Stimulated activated CD4-positive, alpha-beta T cell treated with anti-CD3 and anti-CD28 coated beads, Interleukin-4, amount 100 ng/mL, for 24 hours (primary cell): Measurements from ENCODE around the gene SCAI.
"Not testable (repeated sequence)": the region's sequence is repeated elsewhere in the genome, so short reads cannot be mapped to it uniquely, and the experiment has no call there.

Experiments
- DNase-seq: peaks from one replicate; pipeline ENCODE4 v3.0.0-alpha.2; 2020

Gene SCAI

DNA sequence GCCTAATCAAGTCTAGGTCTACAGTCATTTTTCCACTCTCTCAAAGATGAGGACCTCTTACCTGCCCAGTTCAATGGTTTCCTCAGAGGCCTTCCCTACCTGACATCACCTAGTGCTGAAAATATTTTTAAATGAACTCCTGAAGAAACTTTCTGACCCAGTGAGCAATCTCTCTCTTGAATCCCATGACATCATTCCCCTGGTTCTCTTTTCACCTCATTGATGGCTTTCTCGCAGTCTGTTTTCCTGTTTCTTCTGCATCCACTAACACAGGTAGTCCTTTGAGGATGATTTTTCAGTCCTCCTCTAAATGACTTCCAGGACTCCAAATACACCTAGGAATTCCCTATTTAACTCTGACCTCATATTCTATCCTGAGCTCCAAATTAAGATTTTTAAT, 40.3 kb downstream of the SCAI start:
- no peak for DNase-seq

DNA sequence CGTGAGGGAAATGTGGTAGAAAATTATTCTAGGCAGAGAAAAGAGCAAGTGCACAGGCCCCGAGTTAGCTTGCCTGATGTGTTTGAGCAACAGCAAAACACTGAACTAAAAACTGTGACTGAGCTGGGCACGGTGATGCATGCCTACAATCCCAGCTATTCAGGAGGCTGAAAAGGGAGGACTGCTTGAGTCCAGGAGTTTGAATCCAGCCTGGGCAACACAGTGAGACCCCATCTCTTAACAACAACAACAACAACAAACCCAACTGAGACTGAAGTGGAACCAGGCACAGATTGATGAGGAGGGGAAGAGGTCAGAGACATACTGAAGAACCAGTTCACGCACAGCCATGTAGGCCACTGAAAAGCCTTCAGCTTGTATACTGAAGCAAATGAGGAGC, 42.5 kb downstream of the SCAI start:
- no peak for DNase-seq

DNA sequence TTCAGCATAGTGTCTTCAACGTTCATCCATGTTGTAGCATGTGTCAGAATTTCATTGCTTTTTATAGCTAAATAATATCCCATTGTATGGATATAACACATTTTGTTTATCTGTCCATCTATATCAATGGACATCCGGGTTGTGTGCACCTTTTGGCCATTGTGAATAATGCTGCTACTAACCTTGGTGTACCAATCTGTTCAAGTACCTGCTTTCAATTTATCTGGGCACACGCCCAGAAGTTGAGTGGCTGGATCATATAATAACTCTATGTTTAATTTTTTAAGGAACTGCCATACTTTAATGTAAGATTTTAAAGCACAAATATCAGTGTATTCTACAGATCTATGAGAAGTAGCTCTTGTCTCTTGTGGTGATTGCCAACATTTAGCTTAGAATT, 43.5 kb downstream of the SCAI start:
- no peak for DNase-seq

DNA sequence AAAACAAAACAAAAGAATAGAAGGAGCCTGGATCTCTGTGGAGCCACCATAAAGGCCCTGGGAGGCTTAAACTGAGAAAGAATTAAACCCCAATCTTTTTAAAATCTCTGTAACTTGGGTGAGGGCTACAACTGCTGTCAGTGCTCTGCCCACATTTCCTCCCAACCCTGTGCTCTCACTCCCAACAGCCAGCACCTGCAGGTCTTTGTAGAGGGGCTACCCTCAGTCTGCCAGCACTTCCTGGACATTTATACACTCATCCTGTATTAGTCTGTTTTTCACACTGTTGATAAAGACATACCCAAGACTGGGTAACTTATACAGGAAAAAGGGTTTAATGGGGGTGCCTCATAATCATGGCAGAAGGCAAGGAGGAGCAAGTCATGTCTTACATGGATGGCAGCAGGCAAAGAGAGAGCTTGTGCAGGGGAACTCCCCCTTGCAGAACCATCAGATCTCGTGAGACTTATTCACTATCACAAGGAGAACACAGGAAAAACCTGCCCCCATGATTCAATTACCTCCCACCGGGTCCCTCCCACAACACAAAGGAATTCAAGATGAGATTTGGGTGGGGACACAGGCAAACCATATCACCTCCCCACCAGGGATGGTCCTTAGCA, 47.4 kb downstream of the SCAI start:
- DNase-seq = no peak

DNA sequence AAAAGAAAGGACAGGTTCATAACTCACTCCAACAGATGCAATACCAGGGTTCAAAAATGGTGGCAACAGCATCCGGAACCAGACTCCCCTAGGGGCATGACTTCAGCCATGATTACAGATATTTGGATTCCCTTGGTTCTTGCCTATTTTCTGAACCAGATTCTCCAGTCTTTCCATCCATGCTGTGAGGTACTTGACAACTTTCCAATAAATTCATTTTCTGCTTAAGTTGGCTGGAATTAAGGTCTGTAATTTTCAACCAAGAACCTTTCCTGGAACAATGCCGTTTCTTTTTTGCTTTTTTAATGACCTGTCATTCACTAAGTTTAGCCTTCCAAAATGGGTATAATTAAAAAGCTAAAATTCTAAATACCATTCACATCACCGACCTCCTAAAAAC, 52.2 kb downstream of the SCAI start:
- no peak for DNase-seq

DNA sequence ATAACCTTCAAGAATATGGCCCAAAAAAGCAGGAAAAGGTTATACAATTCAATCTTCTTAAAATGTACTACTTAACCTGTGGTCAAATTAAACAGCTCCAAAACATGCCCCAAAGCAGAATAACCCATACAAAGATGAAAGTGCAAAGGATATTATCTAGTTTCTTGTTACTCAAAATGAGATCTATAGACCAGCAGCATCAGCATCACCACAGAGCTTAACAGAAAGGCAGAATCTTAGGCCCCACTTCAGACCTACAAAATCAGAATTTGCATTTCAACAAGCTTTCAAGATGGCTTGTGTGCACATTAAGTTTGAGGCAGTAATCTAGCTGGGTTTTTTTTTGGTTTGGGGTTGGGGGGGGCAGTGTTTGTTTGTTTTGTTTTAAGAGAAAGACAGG, 54.0 kb downstream of the SCAI start:
- DNase-seq = no peak

DNA sequence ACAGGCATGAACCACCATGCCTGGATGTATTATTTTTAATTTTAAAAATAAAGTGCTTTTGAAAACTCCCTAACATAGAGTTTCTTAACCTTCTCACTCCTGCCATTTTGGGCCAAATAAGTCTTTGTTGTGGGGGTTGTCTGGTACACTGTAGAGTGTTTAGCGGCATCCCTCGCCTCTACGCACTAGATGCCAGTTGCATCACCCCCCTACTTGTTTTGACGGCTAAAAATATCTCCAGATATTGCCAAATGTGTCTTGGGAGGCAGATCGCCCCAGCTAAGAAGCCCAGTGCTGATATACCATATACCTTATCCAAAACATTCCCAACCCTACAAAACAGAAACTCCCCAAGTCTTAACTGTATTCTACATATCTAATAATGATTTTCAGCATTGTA, 54.6 kb downstream of the SCAI start:
- no peak for DNase-seq

DNA sequence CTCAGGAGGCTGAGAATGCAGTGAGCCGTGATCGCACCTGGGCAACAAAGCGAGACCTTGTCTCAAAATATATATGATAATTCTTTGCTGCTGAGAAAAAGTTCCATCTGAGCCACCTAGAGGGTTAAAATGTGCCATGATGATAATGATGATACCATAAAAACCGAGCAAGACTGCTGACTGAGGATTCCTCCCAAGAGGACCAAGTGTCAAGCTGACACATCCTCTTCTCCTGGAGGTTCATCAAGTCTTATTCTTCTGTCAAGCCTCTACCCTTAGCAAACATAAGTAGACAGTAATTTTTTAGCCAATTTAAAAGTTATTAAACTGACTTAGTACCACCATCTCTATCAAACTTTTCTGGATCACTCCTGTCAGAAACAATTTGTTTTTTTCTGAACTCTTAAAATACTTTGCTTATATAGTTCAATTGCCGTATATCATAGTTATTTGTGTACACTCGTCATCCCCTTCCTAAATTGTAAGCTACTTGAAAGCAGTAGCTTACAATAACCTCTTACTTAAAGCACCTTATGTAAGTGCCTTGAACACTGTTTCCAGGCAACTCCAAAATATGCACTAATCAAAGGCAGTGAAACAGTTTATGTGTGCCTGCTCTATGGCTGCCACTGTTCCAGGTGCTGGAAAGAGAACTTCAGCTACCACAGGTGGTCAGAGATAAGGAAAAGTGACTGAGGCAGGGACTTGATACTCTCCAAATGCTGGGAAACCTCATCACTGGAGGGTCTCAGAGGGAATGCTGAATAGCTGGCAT, 57.4 kb downstream of the SCAI start:
- DNase-seq = no peak

DNA sequence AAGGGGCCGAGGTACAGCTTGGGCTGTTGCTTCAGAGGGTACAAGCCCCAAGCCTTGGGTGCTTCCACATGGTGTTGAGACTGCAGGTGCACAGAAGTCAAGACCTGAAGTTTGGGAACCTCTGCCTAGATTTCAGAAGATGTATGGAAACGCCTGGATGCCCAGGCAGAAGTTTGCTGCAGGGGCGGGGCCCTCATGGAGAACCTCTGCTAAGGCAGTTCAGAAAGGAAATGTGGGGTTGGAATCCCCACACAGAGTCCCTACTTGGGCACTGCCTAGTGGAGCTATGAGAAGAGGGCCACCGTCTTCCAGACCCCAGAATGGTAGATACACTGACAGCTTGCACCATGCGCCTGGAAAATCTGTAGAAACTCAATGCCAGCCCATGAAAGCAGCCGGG, 61.1 kb downstream of the SCAI start:
- DNase-seq = not testable (repeated sequence)

DNA sequence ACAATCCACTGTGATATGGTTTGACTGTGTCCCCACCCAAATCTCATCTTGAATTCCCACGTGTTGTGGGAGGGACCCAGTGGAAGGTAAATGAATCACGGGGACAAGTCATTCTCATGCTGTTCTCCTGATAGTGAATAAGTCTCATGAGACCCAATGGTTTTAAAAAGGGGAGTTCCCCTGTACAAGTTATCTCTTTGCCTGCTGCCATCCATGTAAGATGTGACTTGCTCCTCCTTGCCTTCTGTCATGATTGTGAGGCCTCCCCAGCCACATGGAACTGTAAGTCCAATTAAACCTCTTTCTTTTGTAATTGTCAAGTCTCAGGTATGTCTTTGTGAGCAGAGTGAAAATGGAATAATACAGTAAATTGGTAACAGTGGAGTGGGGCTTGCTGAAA, 62.5 kb downstream of the SCAI start:
- DNase-seq = not testable (repeated sequence)

DNA sequence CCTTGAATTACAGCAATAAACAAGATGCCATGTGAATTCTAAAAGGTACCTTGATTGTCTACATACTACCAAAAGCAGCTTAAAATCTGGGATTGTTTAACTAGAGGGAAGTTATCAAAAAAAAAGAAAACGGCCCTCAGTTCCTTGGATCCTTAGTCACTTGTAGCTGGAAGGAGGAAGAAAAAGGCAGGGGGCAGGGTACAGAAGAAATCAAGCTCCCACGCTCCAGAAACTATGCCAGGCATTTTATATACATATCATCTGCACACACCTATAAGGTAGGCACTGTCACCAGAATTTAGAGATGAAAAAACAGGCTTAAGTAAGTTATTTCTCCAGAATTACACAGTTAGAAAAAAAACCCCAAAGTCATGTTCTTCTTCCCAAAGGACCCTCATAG, 63.4 kb downstream of the SCAI start:
- DNase-seq = no peak

DNA sequence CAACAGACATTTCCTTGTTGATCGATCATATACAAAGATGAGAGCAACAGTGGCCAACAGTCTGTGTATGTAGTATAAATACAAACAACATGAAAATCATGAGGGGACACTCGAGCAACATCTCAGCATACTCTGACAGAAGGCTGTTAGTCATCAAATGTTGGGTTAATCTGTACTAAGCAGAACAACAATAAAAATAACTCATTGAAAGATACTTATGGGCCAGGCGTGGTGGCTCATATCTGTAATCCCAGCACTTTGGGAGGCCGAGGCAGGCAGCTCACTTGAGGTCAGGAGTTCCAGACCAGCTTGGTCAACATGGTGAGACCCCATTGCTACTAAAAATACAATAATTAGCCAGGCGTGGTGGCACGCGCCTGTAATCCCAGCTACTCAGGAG, 67.3 kb downstream of the SCAI start:
- DNase-seq = no peak

DNA sequence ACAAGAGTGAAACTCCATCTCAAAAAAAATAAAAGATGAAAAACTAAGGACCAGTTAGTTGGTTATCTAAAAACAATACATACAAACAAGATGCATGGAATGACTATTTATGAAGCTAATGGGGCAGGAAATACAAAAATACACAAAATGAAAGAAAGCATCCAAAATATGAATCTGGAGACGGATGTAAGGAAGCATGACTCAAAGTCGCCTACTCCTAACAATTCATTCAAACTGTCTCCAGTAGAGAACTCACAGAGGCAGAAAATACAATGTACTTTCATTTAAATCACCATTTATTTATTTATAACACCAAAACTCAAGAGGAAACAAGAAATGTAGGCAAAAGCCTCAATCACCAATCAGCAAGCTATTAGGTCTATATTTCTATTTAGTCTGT, 68.4 kb downstream of the SCAI start:
- no peak for DNase-seq

DNA sequence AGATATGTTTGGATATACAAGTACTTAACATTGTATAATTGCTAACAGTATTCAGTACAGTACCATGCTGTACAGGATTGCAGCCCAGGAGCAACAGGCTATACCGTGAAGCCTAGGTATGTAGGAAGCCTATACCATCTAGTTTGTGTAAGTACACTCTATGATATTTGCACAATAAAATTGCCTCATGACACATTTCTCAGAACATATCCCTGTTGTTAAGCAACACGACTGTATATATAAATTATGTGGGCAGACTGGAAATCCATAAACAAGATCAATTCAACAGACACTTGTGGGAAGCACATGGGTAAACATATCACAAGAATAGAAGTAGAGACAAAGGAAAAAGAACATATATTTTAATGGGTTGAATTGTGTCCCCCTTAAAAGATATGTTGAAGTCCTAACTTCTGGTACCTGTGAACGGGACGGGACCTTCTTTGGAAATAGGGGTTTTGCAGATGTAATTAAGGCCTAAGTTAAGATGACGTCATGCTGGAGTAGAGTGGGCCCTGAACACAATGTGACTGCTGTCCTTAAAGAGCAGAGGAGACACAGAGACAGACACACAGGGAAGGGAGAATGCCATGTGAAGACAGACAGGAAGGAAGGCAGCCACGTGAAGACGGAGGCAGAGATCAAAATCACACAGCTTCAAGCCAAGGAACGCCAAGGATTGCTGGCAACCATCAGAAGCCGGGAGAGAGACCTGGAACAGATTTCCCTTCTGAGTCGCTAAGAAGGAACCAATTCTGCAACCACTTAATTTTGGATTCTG, 76.3 kb downstream of the SCAI start:
- no peak for DNase-seq

DNA sequence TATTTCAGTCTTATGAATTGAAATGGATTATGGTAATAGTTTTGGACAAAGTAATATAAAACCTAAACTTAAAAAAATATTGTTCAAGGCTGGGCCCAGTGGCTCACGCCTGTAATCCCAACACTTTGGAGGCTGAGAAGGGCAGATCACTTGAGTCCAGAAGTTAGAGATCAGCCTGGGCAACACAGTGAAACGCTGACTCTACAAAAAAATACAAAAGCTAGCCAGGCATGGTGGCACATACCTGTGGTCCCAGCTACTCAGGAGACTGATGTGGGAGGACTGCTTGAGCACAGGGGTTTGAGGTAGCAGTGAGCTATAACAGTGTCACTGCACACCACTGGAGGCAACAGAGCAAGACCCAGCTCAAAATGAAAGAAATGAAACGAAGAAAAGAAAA, 81.9 kb downstream of the SCAI start:
- no peak for DNase-seq

DNA sequence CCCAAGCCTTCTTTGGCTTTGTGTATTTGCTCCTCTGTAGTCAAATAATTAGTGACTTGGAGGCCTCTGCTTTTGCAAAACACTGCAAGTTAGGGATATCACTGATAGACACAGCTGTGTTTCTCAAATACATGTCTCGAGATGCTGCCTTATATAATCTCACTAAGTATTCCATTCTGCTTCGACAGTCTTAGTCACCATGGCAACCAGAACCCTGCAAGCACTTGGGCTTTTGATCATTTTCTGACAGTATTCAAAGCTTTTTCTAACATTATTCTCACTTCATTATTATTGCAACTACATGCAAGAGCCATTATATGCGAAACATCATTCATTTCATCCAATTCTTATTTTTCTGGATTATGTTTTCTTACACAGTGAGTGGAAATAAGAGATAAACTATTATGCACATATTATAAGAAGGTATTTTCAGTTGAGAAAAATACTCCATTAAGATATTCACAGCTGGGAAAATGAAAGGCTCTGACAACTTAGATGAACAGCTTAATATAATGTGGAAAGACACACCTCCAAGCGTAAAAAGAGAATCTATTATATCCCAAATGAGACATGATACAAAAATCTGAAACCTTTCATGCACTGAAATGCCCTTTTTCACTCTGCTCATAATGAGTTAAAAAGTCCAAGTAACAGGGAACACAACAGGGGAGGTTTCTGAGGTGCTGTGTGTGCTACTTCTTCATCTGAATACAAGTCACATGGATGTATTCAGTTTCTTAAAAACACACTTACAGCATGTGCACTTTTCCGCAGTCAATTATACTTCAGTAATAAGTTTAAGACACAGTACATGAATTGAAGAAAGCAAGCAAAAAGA, 93.9 kb downstream of the SCAI start:
- DNase-seq = no peak

DNA sequence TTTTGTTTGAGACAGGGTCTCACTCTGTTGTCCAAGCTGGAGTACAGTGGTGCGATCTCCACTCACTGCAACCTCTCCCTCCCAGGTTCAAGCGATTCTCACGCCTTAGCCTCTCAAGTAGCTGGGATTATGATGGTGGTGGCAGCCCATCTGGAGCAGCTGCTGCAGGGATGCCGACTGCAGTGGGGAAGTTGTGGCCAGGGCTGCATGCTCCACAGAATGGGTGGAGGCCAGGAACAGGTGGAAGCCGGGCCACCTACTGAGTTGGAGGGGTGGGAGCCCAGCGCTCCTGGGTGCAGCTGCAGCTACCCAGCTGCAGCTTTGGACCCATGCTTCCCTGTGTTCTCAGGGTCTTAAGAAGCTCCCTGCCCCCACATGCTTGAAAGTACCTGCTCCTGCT, 99.7 kb downstream of the SCAI start:
- DNase-seq = no peak

DNA sequence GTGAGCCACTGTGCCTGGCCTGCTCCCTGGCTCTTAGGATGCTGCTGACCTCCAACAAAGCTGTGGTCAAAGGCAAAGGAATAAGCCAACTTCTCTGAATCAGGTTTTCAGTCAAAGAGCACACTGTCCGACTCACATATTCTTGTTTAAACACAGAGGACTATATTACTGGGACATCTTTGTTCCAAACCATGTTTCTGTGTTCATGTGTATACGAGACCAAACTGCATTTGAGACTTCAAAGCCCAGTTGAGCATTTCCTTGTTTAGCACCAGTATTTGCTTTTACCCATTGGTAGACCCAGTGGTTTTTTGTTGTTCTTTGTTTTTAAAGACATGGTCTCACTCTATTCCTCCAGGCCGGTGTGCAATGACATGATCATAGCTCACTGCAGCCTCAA, 100.2 kb downstream of the SCAI start:
- DNase-seq = no peak

DNA sequence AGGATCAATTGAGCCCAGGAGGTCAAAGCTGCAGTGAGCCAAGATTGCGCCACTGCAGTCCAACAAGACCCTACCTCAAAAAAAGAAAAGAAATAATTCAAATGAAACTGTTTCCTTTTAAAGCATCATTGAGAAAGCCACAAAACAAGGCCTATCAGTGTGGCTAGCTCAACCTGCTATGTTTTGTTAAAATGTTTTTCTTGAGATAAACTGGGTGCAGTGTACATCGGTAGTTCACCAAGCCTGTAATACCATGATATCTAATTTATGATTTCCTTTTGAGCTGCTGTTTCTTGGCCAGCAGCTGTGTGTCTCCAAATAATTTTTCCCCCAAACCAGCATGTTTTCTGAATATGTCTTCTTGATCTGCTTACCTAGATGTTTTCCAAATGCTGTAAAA, 105.2 kb downstream of the SCAI start:
- no peak for DNase-seq

DNA sequence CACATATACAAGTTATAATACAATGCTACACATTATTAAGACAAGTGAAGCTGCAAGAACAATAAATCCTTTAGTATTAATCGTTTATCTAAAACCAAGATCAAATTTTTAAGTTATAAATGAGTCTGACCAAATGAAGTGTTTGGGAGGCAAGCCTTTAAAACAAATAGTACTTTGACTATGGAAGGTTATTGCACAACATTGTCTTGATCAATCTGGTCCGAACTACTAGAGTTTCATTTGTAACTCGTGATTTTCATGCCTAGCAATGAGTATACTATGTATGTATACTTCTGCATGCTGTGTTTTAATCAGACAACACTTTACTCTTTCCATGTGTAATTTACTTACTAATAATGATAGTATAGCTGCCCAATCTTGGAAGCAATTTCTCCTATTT, 115.3 kb downstream of the SCAI start:
- no peak for DNase-seq

DNA sequence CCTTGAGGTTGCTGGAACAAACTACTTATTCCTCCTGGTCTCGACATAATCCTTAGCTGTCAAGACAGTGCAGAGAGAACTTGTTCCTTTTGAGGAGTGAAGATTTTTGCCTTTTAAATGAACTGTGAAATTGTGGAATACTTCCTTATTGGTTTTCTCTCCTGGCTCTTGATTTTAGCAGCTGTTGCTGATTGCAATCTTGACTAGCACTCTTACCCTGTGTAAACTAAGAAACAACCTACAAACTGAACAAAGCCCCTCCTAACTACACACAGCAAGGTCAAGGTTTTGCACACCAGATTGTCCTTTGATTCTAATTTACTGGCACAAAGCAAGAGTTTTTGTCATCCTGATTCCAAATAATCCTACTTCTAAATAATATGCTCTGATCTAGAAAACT, 118.4 kb downstream of the SCAI start:
- DNase-seq = no peak

DNA sequence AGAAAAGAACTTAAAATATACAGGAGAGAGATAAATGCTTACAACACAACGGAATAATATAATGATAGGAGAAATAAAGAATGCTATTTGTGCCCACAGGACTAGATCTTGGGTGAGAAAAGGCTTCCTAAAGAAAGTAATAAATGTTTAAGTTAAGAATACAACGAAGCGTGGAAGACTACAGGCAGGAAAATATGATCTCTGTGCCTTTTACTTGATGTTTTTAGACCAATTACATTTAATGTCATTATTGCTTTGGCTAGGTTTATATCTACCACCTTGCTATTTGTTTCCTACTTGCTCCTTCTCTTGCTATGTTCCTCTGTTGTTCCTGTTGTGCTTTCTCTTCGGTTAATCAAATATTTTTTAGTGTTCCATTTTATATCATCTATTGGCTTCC, 122.3 kb downstream of the SCAI start:
- no peak for DNase-seq

DNA sequence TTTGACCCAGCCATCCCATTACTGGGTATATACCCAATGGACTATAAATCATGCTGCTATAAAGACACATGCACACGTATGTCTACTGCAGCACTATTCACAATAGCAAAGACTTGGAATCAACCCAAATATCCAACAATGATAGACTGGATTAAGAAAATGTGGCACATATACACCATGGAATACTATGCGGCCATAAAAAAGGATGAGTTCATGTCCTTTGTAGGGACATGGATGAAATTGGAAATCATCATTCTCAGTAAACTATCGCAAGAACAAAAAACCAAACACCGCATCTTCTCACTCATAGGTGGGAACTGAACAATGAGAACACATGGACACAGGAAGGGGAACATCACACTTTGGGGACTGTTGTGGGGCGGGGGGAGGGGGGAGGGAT, 127.7 kb downstream of the SCAI start:
- DNase-seq = not testable (repeated sequence)
